Stimulated activated CD8-positive, alpha-beta memory T cell treated with anti-CD3 and anti-CD28 coated beads, Interleukin-12 subunit alpha, Interleukin-12 subunit beta, amount 100 ng/mL, for 24 hours (primary cell): Measurements from ENCODE around the gene KLK12.

Experiments
- DNase-seq: peaks from one replicate; pipeline ENCODE4 v3.0.0-alpha.2; 2020; ENCODE audit errors: extremely low read depth

The KLK12 gene

GRCh38 chr19:51047031-51047335, 12.2 kb upstream of the KLK12 start:
- no peak for DNase-seq

GRCh38 chr19:51044327-51044726, 9.5 kb upstream of the KLK12 start:
- no peak for DNase-seq

GRCh38 chr19:51043497-51043896, 8.7 kb upstream of the KLK12 start:
- DNase-seq = no peak

GRCh38 chr19:51040151-51040550, 5.3 kb upstream of the KLK12 start:
- no peak for DNase-seq

GRCh38 chr19:51036519-51036918, 1.7 kb upstream of the KLK12 start:
- no peak for DNase-seq

GRCh38 chr19:51031880-51032225, 2.9 kb downstream of the KLK12 start:
- DNase-seq = no peak

- no peak for DNase-seq
Measured at GRCh38 chr19:51031220-51031879, 3.5 kb downstream of the KLK12 start.

GRCh38 chr19:51030631-51031030, 4.2 kb downstream of the KLK12 start:
- no peak for DNase-seq

- no peak for DNase-seq
Measured at GRCh38 chr19:51029718-51030117, 5.1 kb downstream of the KLK12 start.

GRCh38 chr19:51027873-51028272, 6.9 kb downstream of the KLK12 start:
- no peak for DNase-seq

GRCh38 chr19:51027126-51027806, 7.5 kb downstream of the KLK12 start:
- no peak for DNase-seq

GRCh38 chr19:51026554-51026831, 8.3 kb downstream of the KLK12 start, which contains the start of gene KLK11:
Gene KLK11 (minus strand): TSS chr19:51026616. CDS start chr19:51025631, 985 bp downstream.
- no peak for DNase-seq

GRCh38 chr19:51025809-51026553, 8.8 kb downstream of the KLK12 start:
- no peak for DNase-seq

- no peak for DNase-seq
Measured at GRCh38 chr19:51025401-51025800, 9.4 kb downstream of the KLK12 start.

GRCh38 chr19:51024924-51025323, 9.9 kb downstream of the KLK12 start:
- DNase-seq = no peak

- DNase-seq = no peak
Measured at GRCh38 chr19:51023946-51024345, 10.9 kb downstream of the KLK12 start.

- DNase-seq = no peak
Measured at GRCh38 chr19:51022526-51022925, 12.3 kb downstream of the KLK12 start.

- no peak for DNase-seq
Measured at GRCh38 chr19:51020988-51021651, 13.7 kb downstream of the KLK12 start.

GRCh38 chr19:51019544-51019925, 15.3 kb downstream of the KLK12 start, which contains the start of gene KLK10:
Gene KLK10 (minus strand): TSS chr19:51019709. CDS start chr19:51019130, 579 bp downstream.
- DNase-seq = no peak

GRCh38 chr19:51018745-51019543, 15.9 kb downstream of the KLK12 start:
- no peak for DNase-seq

GRCh38 chr19:51016798-51017683, 17.8 kb downstream of the KLK12 start:
- peak; percentile 42 for DNase-seq
